Keratinocyte (primary cell): ENCODE data around the gene RABL3. TPM values are rescaled to one million over a fixed set of nuclear protein-coding genes. Genes with fewer than 3 reads are reported as not detected.

Experiments used
- DNase-seq: peaks from one replicate; pipeline ENCODE4 v3.0.0-alpha.2; 2011; ENCODE audit warnings: low read depth, missing footprints, low spot score
- FAIRE-seq: peaks from 2 replicates; lab custom pipeline; 2011; peaks lifted over from hg19 to GRCh38; lab: Jason Lieb, UNC
- H2AFZ ChIP-seq: 2 replicates; pipeline ENCODE4 v1.6.0; 2012; ENCODE audit warnings: low read length, control low read depth, inconsistent platforms; ENCODE audit not compliant: control insufficient read depth
- H3K27ac ChIP-seq: 2 replicates; pipeline ENCODE4 v1.5.1; 2011; ENCODE audit warnings: low read length; ENCODE audit not compliant: control insufficient read depth, insufficient read depth
- H3K27me3 ChIP-seq: 3 replicates; pipeline ENCODE4 v1.6.0; 2011; ENCODE audit warnings: low read length; ENCODE audit not compliant: control insufficient read depth, insufficient read depth; ENCODE audit errors: extremely low read depth
- H3K36me3 ChIP-seq, 2 experiments: 2 replicates in 1 of 2; 3 replicates in 1 of 2; pipeline ENCODE4 v1.5.1; 2011; ENCODE audit warnings: low read length in 2 of 2, mild to moderate bottlenecking in 1 of 2; ENCODE audit not compliant: control insufficient read depth in 2 of 2, insufficient read depth in 2 of 2; ENCODE audit errors: extremely low read depth in 1 of 2
- H3K4me1 ChIP-seq: 3 replicates; pipeline ENCODE4 v1.5.1; 2011; ENCODE audit warnings: low read length; ENCODE audit not compliant: control insufficient read depth, insufficient read depth; ENCODE audit errors: extremely low read depth
- H3K4me2 ChIP-seq: 3 replicates; pipeline ENCODE4 v1.6.0; 2011; ENCODE audit warnings: low read depth, low read length; ENCODE audit not compliant: control insufficient read depth, insufficient read depth; ENCODE audit errors: extremely low read depth
- H3K4me3 ChIP-seq, 3 experiments: fragments of 200-600 bp in 1 of 3; sonication (generic) in 1 of 3; 2 replicates in 2 of 3; 3 replicates in 1 of 3; pipeline ENCODE4 v1.5.1; 2011 to 2016; ENCODE audit warnings: low read length in 3 of 3, mild to moderate bottlenecking in 3 of 3, control low read depth in 2 of 3, inconsistent platforms in 1 of 3, low read depth in 1 of 3, mixed read lengths in 1 of 3, mixed run types in 1 of 3, moderate library complexity in 1 of 3; ENCODE audit not compliant: control insufficient read depth in 2 of 3, insufficient read depth in 2 of 3; ENCODE audit errors: extremely low read depth in 1 of 3
- H3K79me2 ChIP-seq: 2 replicates; pipeline ENCODE4 v1.6.0; 2012; ENCODE audit warnings: low read length; ENCODE audit not compliant: control insufficient read depth, insufficient read depth
- H3K9ac ChIP-seq: 3 replicates; pipeline ENCODE4 v1.6.0; 2011; ENCODE audit warnings: low read length; ENCODE audit not compliant: control insufficient read depth, insufficient read depth; ENCODE audit errors: extremely low read depth
- H3K9me1 ChIP-seq: 3 replicates; pipeline ENCODE4 v1.6.0; 2011; ENCODE audit warnings: low read length; ENCODE audit not compliant: control insufficient read depth, insufficient read depth; ENCODE audit errors: extremely low read depth
- H3K9me3 ChIP-seq: 2 replicates; pipeline ENCODE4 v1.5.1; 2012; ENCODE audit warnings: low read depth, low read length; ENCODE audit not compliant: control insufficient read depth
- H4K20me1 ChIP-seq: 3 replicates; pipeline ENCODE4 v1.6.0; 2011; ENCODE audit warnings: low read length; ENCODE audit not compliant: control insufficient read depth, insufficient read depth; ENCODE audit errors: extremely low read depth
- CTCF ChIP-seq, 3 experiments: IDR thresholded peaks in 1 of 3; conservative IDR thresholded peaks in 1 of 3; optimal IDR thresholded peaks in 1 of 3; 2 replicates in 2 of 3; 3 replicates in 1 of 3; pipeline versions ENCODE3 to v1.5.1; 2011; ENCODE audit warnings: low read length in 3 of 3, mild to moderate bottlenecking in 3 of 3, moderate library complexity in 2 of 3, control low read depth in 1 of 3, inconsistent platforms in 1 of 3; ENCODE audit not compliant: insufficient read depth in 2 of 3; ENCODE audit errors: extremely low read depth in 1 of 3
- EZH2 ChIP-seq: IDR thresholded peaks from one replicate; pipeline ENCODE4 v1.6.1; 2012; ENCODE audit warnings: inconsistent platforms, mild to moderate bottlenecking, low read length, moderate library complexity
- dilution Hi-C: fragments of 300-500 bp; cut with MboI; formaldehyde crosslinking; loops from one replicate; pipeline ENCODE4 v1.7.0; 2020; ENCODE audit warnings: low sequenced_read_pairs; ENCODE audit not compliant: extremely low pct_ligation_motif_present
- polyA plus RNA-seq, 5 experiments: library from polyadenylated mRNA; depleted of rRNA in 3 of 5; stranded (reverse) in 3 of 5; stranded (forward) in 1 of 5; unstranded in 1 of 5; fragments of >200 nt; gene quantifications; 1 replicate in 1 of 5; 2 replicates in 3 of 5; 3 replicates in 1 of 5; pipeline versions ENCODE4 v1.2.1 to v1.2.3, GENCODE V29; 2011 to 2012; ENCODE audit warnings: missing spikeins in 2 of 5, low read depth in 1 of 5, low replicate concordance in 1 of 5

RABL3 gene
- polyA plus RNA-seq, 1 donor (not counting 4 experiments of a cell fraction or from before 2014, with no cell fraction given), result 13.4 TPM

- Histone ChIP-seq H4K20me1 (no peaks in the 10 kb centered on the region), H3K9me3 (no peaks in the 10 kb centered on the region), H3K79me2 (peaks cover 46% of the 10 kb centered on the region), H3K36me3 (no peaks in the 10 kb centered on the region), H3K4me3 (no peak overlapping the region), H2AFZ (no peak overlapping the region), H3K27ac (no peak overlapping the region), H3K27me3 (no peaks in the 10 kb centered on the region), H3K9ac (no peak overlapping the region), H3K9me1 (no peaks in the 10 kb centered on the region), H3K4me2 (no peak overlapping the region), H3K4me1 (peaks cover 3% of the 10 kb centered on the region)
- no peak for TF ChIP-seq CTCF (optimal IDR thresholded peaks at IDR 0.05 in 1 of 3, IDR thresholded peaks at IDR 0.05 in 1 of 3, conservative IDR thresholded peaks at IDR 0.05 in 1 of 3; ENCODE audit: extremely low read depth in 1 of 3, insufficient read depth in 2 of 3, low read length in 3 of 3)
- TF ChIP-seq EZH2, result no peak
- dilution Hi-C loops, result no loop called here
- no peak for DNase-seq
- FAIRE-seq, result no peak
Observed at GRCh38 chr3:120766576-120766975, 24.3 kb upstream of the RABL3 start.

DNA sequence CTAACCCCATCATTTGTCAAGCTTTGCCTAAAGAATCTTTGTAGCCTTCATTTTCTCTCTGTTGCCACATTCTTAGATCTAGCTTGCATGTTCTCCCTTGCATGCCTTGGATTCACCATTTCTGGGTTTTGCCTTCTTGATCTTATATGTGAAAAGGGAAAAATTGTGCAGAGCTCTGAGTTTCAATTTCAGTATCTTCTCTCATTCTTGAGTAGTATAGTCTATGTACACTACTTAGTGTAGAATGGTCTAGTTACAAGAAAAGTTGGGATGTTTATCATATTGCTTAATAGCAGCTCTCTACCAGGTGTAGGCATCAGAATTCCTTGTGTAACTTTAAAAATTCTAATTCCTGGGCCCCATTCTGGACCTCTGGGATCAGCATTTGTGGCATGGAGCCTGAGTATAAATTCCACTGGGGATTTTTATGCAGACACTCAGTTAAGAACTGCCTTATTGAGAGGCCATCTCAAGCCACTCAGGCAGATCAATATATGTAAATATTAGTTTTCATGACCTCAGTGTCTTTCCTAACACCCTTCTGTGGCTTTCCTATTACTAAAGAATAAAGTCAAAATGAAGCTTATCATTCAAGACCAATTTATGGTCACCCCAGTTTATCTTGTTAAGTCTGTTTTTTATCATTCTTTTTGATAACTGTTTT is 23.6 kb upstream of the RABL3 start:
- Histone ChIP-seq H4K20me1 (no peaks in the 10 kb centered on the region), H3K79me2 (peaks cover 46% of the 10 kb centered on the region), H3K4me3 (no peak overlapping the region), H3K9me3 (no peaks in the 10 kb centered on the region), H3K9me1 (no peaks in the 10 kb centered on the region), H3K36me3 (no peaks in the 10 kb centered on the region), H3K27ac (no peak overlapping the region), H3K27me3 (no peaks in the 10 kb centered on the region), H3K9ac (no peak overlapping the region), H2AFZ (no peak overlapping the region), H3K4me1 (peaks cover 3% of the 10 kb centered on the region), H3K4me2 (no peak overlapping the region)
- dilution Hi-C loops, result no loop called here
- DNase-seq (no peak), FAIRE-seq (no peak)
- TF ChIP-seq EZH2, result no peak

DNA sequence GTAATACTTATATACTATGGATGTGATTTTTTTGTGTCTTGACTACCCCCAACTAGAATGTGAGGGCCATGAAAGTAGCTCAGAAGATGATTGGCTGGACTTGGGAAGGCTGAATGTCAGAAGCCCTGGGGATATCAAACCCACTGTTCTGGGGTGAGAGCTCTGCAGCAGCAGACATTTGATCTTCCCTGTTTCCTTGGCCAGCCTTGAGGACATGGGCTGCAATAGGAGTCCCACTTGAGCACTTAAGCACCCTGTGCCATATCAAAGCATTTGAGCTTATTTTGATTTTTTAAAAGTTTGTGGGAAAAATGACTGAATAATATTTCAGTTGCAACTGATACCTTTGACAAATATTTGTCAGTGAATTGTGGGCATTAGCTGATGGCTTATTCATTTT is 21.9 kb upstream of the RABL3 start:
- Histone ChIP-seq H3K4me3 (no peak overlapping the region), H4K20me1 (no peaks in the 10 kb centered on the region), H3K9me3 (no peaks in the 10 kb centered on the region), H3K4me1 (peaks cover 3% of the 10 kb centered on the region), H3K79me2 (peaks cover 44% of the 10 kb centered on the region), H3K9me1 (no peaks in the 10 kb centered on the region), H3K4me2 (no peak overlapping the region), H2AFZ (no peak overlapping the region), H3K27me3 (no peaks in the 10 kb centered on the region), H3K9ac (no peak overlapping the region), H3K36me3 (no peaks in the 10 kb centered on the region), H3K27ac (no peak overlapping the region)
- dilution Hi-C loops, result no loop called here
- FAIRE-seq (no peak), DNase-seq (no peak)
- no peak for TF ChIP-seq EZH2
- TF ChIP-seq CTCF (optimal IDR thresholded peaks at IDR 0.05 in 1 of 3, IDR thresholded peaks at IDR 0.05 in 1 of 3, conservative IDR thresholded peaks at IDR 0.05 in 1 of 3; ENCODE audit: extremely low read depth in 1 of 3, insufficient read depth in 2 of 3, low read length in 3 of 3), result no peak
